Retinal pigment epithelial cell (primary cell): ENCODE data around the gene MTCL1.
"Not testable (repeated sequence)": the region's sequence is repeated elsewhere in the genome, so short reads cannot be mapped to it uniquely, and the experiment has no call there.

Source experiments
- DNase-seq: peaks from one replicate; pipeline ENCODE4 v3.0.0-alpha.2; 2010; ENCODE audit warnings: low read depth
- H3K4me3 ChIP-seq: 2 replicates; pipeline ENCODE4 v1.5.1; 2011; ENCODE audit warnings: mild to moderate bottlenecking, low read length, control low read depth, moderate library complexity
- CTCF ChIP-seq: conservative IDR thresholded peaks from 2 replicates; pipeline ENCODE4 v1.5.1; 2011; ENCODE audit warnings: low read depth, low read length, control low read depth, inconsistent platforms

The MTCL1 gene

GRCh38 chr18:8758466-8758865, 53.1 kb downstream of the MTCL1 start:
- no peak for TF ChIP-seq CTCF
- no peak overlapping the region for H3K4me3 ChIP-seq
- no peak for DNase-seq

- no peak for TF ChIP-seq CTCF
- H3K4me3 ChIP-seq: no peak overlapping the region
- no peak for DNase-seq
Observed at GRCh38 chr18:8760984-8761383, 55.6 kb downstream of the MTCL1 start.

GRCh38 chr18:8761535-8761934, 56.2 kb downstream of the MTCL1 start:
- not testable (repeated sequence) for H3K4me3 ChIP-seq, DNase-seq

GRCh38 chr18:8762968-8763367, 57.6 kb downstream of the MTCL1 start:
- no peak overlapping the region for H3K4me3 ChIP-seq
- DNase-seq: no peak
- TF ChIP-seq CTCF: no peak

GRCh38 chr18:8763611-8764010, 58.3 kb downstream of the MTCL1 start:
- DNase-seq: no peak
- H3K4me3 ChIP-seq: no peak overlapping the region
- no peak for TF ChIP-seq CTCF

GRCh38 chr18:8765783-8766463, 60.6 kb downstream of the MTCL1 start:
- no peak for DNase-seq
- TF ChIP-seq CTCF: no peak
- H3K4me3 ChIP-seq: no peak overlapping the region

- H3K4me3 ChIP-seq: no peak overlapping the region
- no peak for TF ChIP-seq CTCF
- no peak for DNase-seq
Observed at GRCh38 chr18:8766559-8767293, 61.4 kb downstream of the MTCL1 start.
